WTC11 (cell line): Measurements from ENCODE around the gene PPFIBP1.

Source experiments
- SP1 ChIP-seq: sonication (generic); formaldehyde crosslinking; conservative IDR thresholded peaks from 2 replicates; pipeline ENCODE4 v1.8.1; 2022; ENCODE audit warnings: missing genetic modification reagents
- TF ChIP-seq, protein P1 (sequence below): sonication (generic); formaldehyde crosslinking; IDR thresholded peaks from 2 replicates; pipeline ENCODE4 v1.8.1; 2022; ENCODE audit warnings: missing genetic modification reagents, borderline replicate concordance

DNA sequence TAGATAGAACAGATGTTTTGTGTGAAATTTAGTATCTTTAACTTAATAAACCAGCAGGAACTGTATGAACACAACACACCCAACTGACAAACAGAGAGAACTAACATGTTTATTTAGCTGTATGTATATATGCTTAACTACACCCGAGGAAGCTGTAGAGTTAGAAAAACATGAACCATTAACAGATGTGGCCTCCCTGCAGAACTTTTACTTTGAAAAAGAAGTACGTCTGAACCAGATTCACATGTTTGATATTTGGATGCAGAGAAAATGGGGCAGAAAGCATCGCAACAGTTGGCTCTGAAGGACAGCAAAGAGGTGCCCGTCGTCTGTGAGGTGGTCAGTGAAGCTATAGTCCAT is 172.3 kb downstream of the PPFIBP1 start, which contains the start of gene REP15:
- TF ChIP-seq, protein P1, sequence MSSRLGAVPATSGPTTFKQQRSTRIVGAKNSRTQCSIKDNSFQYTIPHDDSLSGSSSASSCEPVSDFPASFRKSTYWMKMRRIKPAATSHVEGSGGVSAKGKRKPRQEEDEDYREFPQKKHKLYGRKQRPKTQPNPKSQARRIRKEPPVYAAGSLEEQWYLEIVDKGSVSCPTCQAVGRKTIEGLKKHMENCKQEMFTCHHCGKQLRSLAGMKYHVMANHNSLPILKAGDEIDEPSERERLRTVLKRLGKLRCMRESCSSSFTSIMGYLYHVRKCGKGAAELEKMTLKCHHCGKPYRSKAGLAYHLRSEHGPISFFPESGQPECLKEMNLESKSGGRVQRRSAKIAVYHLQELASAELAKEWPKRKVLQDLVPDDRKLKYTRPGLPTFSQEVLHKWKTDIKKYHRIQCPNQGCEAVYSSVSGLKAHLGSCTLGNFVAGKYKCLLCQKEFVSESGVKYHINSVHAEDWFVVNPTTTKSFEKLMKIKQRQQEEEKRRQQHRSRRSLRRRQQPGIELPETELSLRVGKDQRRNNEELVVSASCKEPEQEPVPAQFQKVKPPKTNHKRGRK (CRISPR knock-in tag), result no peak
- TF ChIP-seq SP1, result no peak
